ENCODE measurements around the gene ELFN1. TPM values are rescaled to one million over a fixed set of nuclear protein-coding genes. Genes with fewer than 3 reads are reported as not detected.

The ELFN1 gene
- total RNA-seq, 1 donor from 2014 or later = 0.62 TPM

GRCh38 chr7:1757601-1758000 is 87.5 kb downstream of the ELFN1 start:
- DNase-seq (ENCODE audit: extremely low spot score, unreplicated experiment) = no peak
- TF ChIP-seq CTCF (IDR thresholded peaks at IDR 0.05) = no peak
- Mint-ChIP-seq H3K4me3 (ENCODE audit: unreplicated experiment) (no peak overlapping the region), H3K27me3 (ENCODE audit: unreplicated experiment) (peaks cover 44% of the 10 kb centered on the region), H3K4me1 (ENCODE audit: unreplicated experiment) (no peaks in the 10 kb centered on the region), H3K9me3 (ENCODE audit: unreplicated experiment) (no peaks in the 10 kb centered on the region), H3K36me3 (ENCODE audit: unreplicated experiment) (no peaks in the 10 kb centered on the region), H3K27ac (ENCODE audit: unreplicated experiment) (no peak overlapping the region)

- Mint-ChIP-seq H3K4me1 (ENCODE audit: unreplicated experiment) (no peaks in the 10 kb centered on the region), H3K27ac (ENCODE audit: unreplicated experiment) (no peak overlapping the region), H3K27me3 (ENCODE audit: unreplicated experiment) (peaks cover 38% of the 10 kb centered on the region), H3K4me3 (ENCODE audit: unreplicated experiment) (no peak overlapping the region), H3K36me3 (ENCODE audit: unreplicated experiment) (no peaks in the 10 kb centered on the region), H3K9me3 (ENCODE audit: unreplicated experiment) (no peaks in the 10 kb centered on the region)
- TF ChIP-seq CTCF (IDR thresholded peaks at IDR 0.05) = peak; percentile 47
- no peak for DNase-seq (ENCODE audit: extremely low spot score, unreplicated experiment)
Observed at GRCh38 chr7:1758028-1758858, 88.2 kb downstream of the ELFN1 start.

GRCh38 chr7:1758859-1759521 is 88.9 kb downstream of the ELFN1 start:
- no peaks in the 10 kb centered on the region for H3K4me1 Mint-ChIP-seq (ENCODE audit: unreplicated experiment)
- no peaks in the 10 kb centered on the region for H3K36me3 Mint-ChIP-seq (ENCODE audit: unreplicated experiment)
- no peak overlapping the region for H3K27ac Mint-ChIP-seq (ENCODE audit: unreplicated experiment)
- no peak for TF ChIP-seq CTCF (IDR thresholded peaks at IDR 0.05)
- H3K27me3 Mint-ChIP-seq (ENCODE audit: unreplicated experiment) = peaks cover 33% of the 10 kb centered on the region
- DNase-seq (ENCODE audit: extremely low spot score, unreplicated experiment) = no peak
- no peaks in the 10 kb centered on the region for H3K9me3 Mint-ChIP-seq (ENCODE audit: unreplicated experiment)
- H3K4me3 Mint-ChIP-seq (ENCODE audit: unreplicated experiment) = no peak overlapping the region

- Mint-ChIP-seq H3K27me3 (ENCODE audit: unreplicated experiment) (peaks cover 16% of the 10 kb centered on the region), H3K27ac (ENCODE audit: unreplicated experiment) (no peak overlapping the region), H3K4me1 (ENCODE audit: unreplicated experiment) (no peaks in the 10 kb centered on the region), H3K36me3 (ENCODE audit: unreplicated experiment) (no peaks in the 10 kb centered on the region), H3K9me3 (ENCODE audit: unreplicated experiment) (no peaks in the 10 kb centered on the region), H3K4me3 (ENCODE audit: unreplicated experiment) (no peak overlapping the region)
- no peak for TF ChIP-seq CTCF (IDR thresholded peaks at IDR 0.05)
- DNase-seq (ENCODE audit: extremely low spot score, unreplicated experiment) = no peak
Observed at GRCh38 chr7:1761097-1761496, 91.0 kb downstream of the ELFN1 start.

- no peak overlapping the region for H3K27ac Mint-ChIP-seq (ENCODE audit: unreplicated experiment)
- H3K4me3 Mint-ChIP-seq (ENCODE audit: unreplicated experiment) = no peak overlapping the region
- no peak for DNase-seq (ENCODE audit: extremely low spot score, unreplicated experiment)
- no peaks in the 10 kb centered on the region for H3K36me3 Mint-ChIP-seq (ENCODE audit: unreplicated experiment)
- H3K4me1 Mint-ChIP-seq (ENCODE audit: unreplicated experiment) = no peaks in the 10 kb centered on the region
- no peaks in the 10 kb centered on the region for H3K9me3 Mint-ChIP-seq (ENCODE audit: unreplicated experiment)
- no peak for TF ChIP-seq CTCF (IDR thresholded peaks at IDR 0.05)
- peaks cover 10% of the 10 kb centered on the region for H3K27me3 Mint-ChIP-seq (ENCODE audit: unreplicated experiment)
Observed at GRCh38 chr7:1761774-1762173, 91.7 kb downstream of the ELFN1 start.

All from osteocyte (in vitro differentiated cells).